HEK293 (cell line): ENCODE results near the gene CHRM2.

Experiments
- CTCF ChIA-PET: fragments of 350-600 bp; formaldehyde crosslinking; extraction: SDS; loops from one replicate; lab custom pipeline; 2021; ENCODE audit warnings: antibody characterized with exemption; lab: Yijun Ruan, JAX
- POLR2A ChIA-PET: fragments of 300-600 bp; formaldehyde crosslinking; extraction: SDS; loops from one replicate; lab custom pipeline; 2020; ENCODE audit warnings: antibody characterized with exemption, inconsistent platforms; lab: Yijun Ruan, JAX
- H3K27ac ChIP-seq: fragments of 200-500 bp; sonication (Bioruptor generic); 2 replicates; pipeline ENCODE4 v1.5.1; 2014; ENCODE audit warnings: low read depth, low read length, control low read depth, inconsistent platforms; ENCODE audit errors: extremely low read depth
- H3K36me3 ChIP-seq, 2 experiments: fragments of 200-500 bp in 1 of 2; sonication (Bioruptor generic) in 1 of 2; 1 replicate in 1 of 2; 2 replicates in 1 of 2; pipeline ENCODE4 v1.5.1; 2014 to 2017; ENCODE audit warnings: inconsistent platforms in 2 of 2, low read length in 2 of 2; ENCODE audit not compliant: control insufficient read depth in 2 of 2, insufficient read depth in 1 of 2
- H3K4me1 ChIP-seq: fragments of 200-500 bp; sonication (Bioruptor generic); 2 replicates; pipeline ENCODE4 v1.5.1; 2014; ENCODE audit warnings: mild to moderate bottlenecking, low read length, inconsistent platforms; ENCODE audit not compliant: control insufficient read depth, insufficient read depth
- H3K4me3 ChIP-seq: 2 replicates; pipeline ENCODE4 v1.5.1; 2011; ENCODE audit warnings: low read depth, mild to moderate bottlenecking, control low read depth, low read length, moderate library complexity
- H3K9me3 ChIP-seq: fragments of 200-500 bp; sonication (Bioruptor generic); 2 replicates; pipeline ENCODE4 v1.5.1; 2014; ENCODE audit warnings: low read depth, low read length, inconsistent platforms; ENCODE audit not compliant: control insufficient read depth, insufficient read depth
- MEIS1 ChIP-seq: sonication (generic); formaldehyde crosslinking; IDR thresholded peaks from 2 replicates; pipeline ENCODE4 v1.8.1; 2022; ENCODE audit warnings: missing genetic modification reagents, mild to moderate bottlenecking, borderline replicate concordance
- PRDM10 ChIP-seq: fragments of 450-650 bp; formaldehyde crosslinking; IDR thresholded peaks from 2 replicates; pipeline ENCODE4 v1.5.1; 2016; ENCODE audit warnings: missing biosample characterization, missing genetic modification characterization
- PRDM2 ChIP-seq: fragments of 450-650 bp; formaldehyde crosslinking; IDR thresholded peaks from 2 replicates; pipeline ENCODE4 v1.5.1; 2016; ENCODE audit warnings: missing biosample characterization, missing genetic modification characterization, borderline replicate concordance
- SCRT1 ChIP-seq: fragments of 450-650 bp; formaldehyde crosslinking; IDR thresholded peaks from 2 replicates; pipeline ENCODE4 v1.5.1; 2016; ENCODE audit warnings: missing biosample characterization, missing genetic modification characterization, borderline replicate concordance
- ZBTB1 ChIP-seq: fragments of 450-650 bp; formaldehyde crosslinking; IDR thresholded peaks from 2 replicates; pipeline ENCODE4 v1.5.1; 2016; ENCODE audit warnings: missing biosample characterization, missing genetic modification characterization
- ZBTB21 ChIP-seq: fragments of 450-650 bp; formaldehyde crosslinking; IDR thresholded peaks from 2 replicates; pipeline ENCODE4 v1.5.1; 2017; ENCODE audit warnings: missing biosample characterization, missing genetic modification characterization
- ZBTB49 ChIP-seq: fragments of 450-650 bp; formaldehyde crosslinking; IDR thresholded peaks from 2 replicates; pipeline ENCODE4 v1.5.1; 2016; ENCODE audit warnings: missing biosample characterization, missing genetic modification characterization, low read depth
- ZIC2 ChIP-seq: fragments of 450-650 bp; formaldehyde crosslinking; IDR thresholded peaks from 2 replicates; pipeline ENCODE4 v1.5.1; 2016; ENCODE audit warnings: missing biosample characterization, missing genetic modification characterization
- ZNF2 ChIP-seq: fragments of 450-650 bp; formaldehyde crosslinking; IDR thresholded peaks from 2 replicates; pipeline ENCODE4 v1.5.1; 2016; ENCODE audit warnings: missing biosample characterization, missing genetic modification characterization
- ZNF266 ChIP-seq: fragments of 450-650 bp; formaldehyde crosslinking; IDR thresholded peaks from 2 replicates; pipeline ENCODE4 v1.5.1; 2016; ENCODE audit warnings: missing biosample characterization, missing genetic modification characterization, low read depth
- ZNF302 ChIP-seq: fragments of 450-650 bp; formaldehyde crosslinking; IDR thresholded peaks from 2 replicates; pipeline ENCODE4 v1.5.1; 2016; ENCODE audit warnings: missing biosample characterization, missing genetic modification characterization, low read depth
- ZNF311 ChIP-seq: fragments of 450-650 bp; formaldehyde crosslinking; IDR thresholded peaks from 2 replicates; pipeline ENCODE4 v1.5.1; 2017; ENCODE audit warnings: missing biosample characterization, missing genetic modification characterization, borderline replicate concordance
- ZNF366 ChIP-seq: fragments of 450-650 bp; formaldehyde crosslinking; conservative IDR thresholded peaks from 2 replicates; pipeline ENCODE4 v1.5.1; 2016; ENCODE audit warnings: missing biosample characterization, missing genetic modification characterization
- ZNF37A ChIP-seq: fragments of 450-650 bp; IDR thresholded peaks from 2 replicates; pipeline ENCODE4 v1.5.1; 2018; ENCODE audit warnings: missing biosample characterization, missing genetic modification characterization
- ZNF423 ChIP-seq: fragments of 450-650 bp; formaldehyde crosslinking; IDR thresholded peaks from 2 replicates; pipeline ENCODE4 v1.5.1; 2016; ENCODE audit warnings: missing biosample characterization, missing genetic modification characterization
- ZNF488 ChIP-seq: fragments of 450-650 bp; formaldehyde crosslinking; IDR thresholded peaks from 2 replicates; pipeline ENCODE4 v1.5.1; 2016; ENCODE audit warnings: missing biosample characterization, missing genetic modification characterization
- ZNF560 ChIP-seq: fragments of 450-650 bp; formaldehyde crosslinking; IDR thresholded peaks from 2 replicates; pipeline ENCODE4 v1.5.1; 2017; ENCODE audit warnings: missing biosample characterization, missing genetic modification characterization, borderline replicate concordance
- ZNF626 ChIP-seq: fragments of 450-650 bp; sonication (Bioruptor Pico); formaldehyde crosslinking; IDR thresholded peaks from 2 replicates; pipeline ENCODE4 v1.5.1; 2018; ENCODE audit warnings: missing biosample characterization, missing genetic modification characterization, inconsistent platforms
- ZNF629 ChIP-seq: fragments of 450-650 bp; formaldehyde crosslinking; IDR thresholded peaks from 2 replicates; pipeline ENCODE4 v1.5.1; 2017; ENCODE audit warnings: missing biosample characterization, missing genetic modification characterization
- ZNF645 ChIP-seq: fragments of 450-650 bp; formaldehyde crosslinking; IDR thresholded peaks from 2 replicates; pipeline ENCODE4; 2016; ENCODE audit warnings: missing biosample characterization, missing genetic modification characterization
- ZNF792 ChIP-seq: fragments of 450-650 bp; formaldehyde crosslinking; IDR thresholded peaks from 2 replicates; pipeline ENCODE4 v1.5.1; 2016; ENCODE audit warnings: missing biosample characterization, missing genetic modification characterization

Gene CHRM2

GRCh38 chr7:136912339-136912738 is 43.9 kb downstream of the CHRM2 start:
- H3K36me3 ChIP-seq: no peaks in the 10 kb centered on the region
- H3K4me3 ChIP-seq: no peak overlapping the region
- POLR2A ChIA-PET: no interaction called here
- no peaks in the 10 kb centered on the region for H3K4me1 ChIP-seq
- H3K9me3 ChIP-seq: no peaks in the 10 kb centered on the region
- TF ChIP-seq ZNF792 (tag by site-specific recombination) (no peak), ZNF626 (no peak), ZNF423 (tag by site-specific recombination) (no peak), MEIS1 (CRISPR knock-in tag) (no peak), ZNF2 (tag by site-specific recombination) (no peak), ZIC2 (no peak), ZBTB21 (tag by site-specific recombination) (no peak)
- CTCF ChIA-PET: interaction anchor here (1.2 kb wide), 1 partner anchor 12 kb away, joined by 3 read pairs; no protein-coding TSS in a partner anchor
- no peak overlapping the region for H3K27ac ChIP-seq

- CTCF ChIA-PET: no interaction called here
- no peak for TF ChIP-seq ZBTB1 (tag by site-specific recombination)
- no peak for TF ChIP-seq ZNF645 (tag by site-specific recombination)
- TF ChIP-seq ZNF302 (tag by site-specific recombination): no peak
- TF ChIP-seq ZNF629 (tag by site-specific recombination): no peak
- no peak for TF ChIP-seq ZNF488 (tag by site-specific recombination)
- TF ChIP-seq SCRT1 (tag by site-specific recombination): no peak
- no peak for TF ChIP-seq ZBTB49 (tag by site-specific recombination)
- TF ChIP-seq ZNF560 (tag by site-specific recombination): no peak
- TF ChIP-seq ZNF366 (tag by site-specific recombination): no peak
- no peak for TF ChIP-seq ZNF37A (tag by site-specific recombination)
- no peak for TF ChIP-seq ZNF266
- TF ChIP-seq PRDM2 (tag by site-specific recombination): no peak
- no peak for TF ChIP-seq PRDM10 (tag by site-specific recombination)
- no peak for TF ChIP-seq ZNF311 (tag by site-specific recombination)
These were observed 45.6 kb downstream of the CHRM2 start for GRCh38 chr7:136914016-136914415.

More at GRCh38 chr7:136914016-136914415, 45.6 kb downstream of the CHRM2 start:
- H3K4me1 ChIP-seq: no peaks in the 10 kb centered on the region
- H3K9me3 ChIP-seq: no peaks in the 10 kb centered on the region
- H3K27ac ChIP-seq: no peak overlapping the region
- H3K36me3 ChIP-seq: no peaks in the 10 kb centered on the region
- POLR2A ChIA-PET: no interaction called here
- H3K4me3 ChIP-seq: no peak overlapping the region
